Right lobe of liver (tissue), 6 donors: ENCODE results near the gene NPIPB8. TPM values are rescaled to one million over a fixed set of nuclear protein-coding genes. Genes with fewer than 3 reads are reported as not detected.
A peak's percentile ranks its signal among the peaks of the same experiment; 100 is the strongest.
"Not testable (repeated sequence)": the region's sequence is repeated elsewhere in the genome, so short reads cannot be mapped to it uniquely, and the experiment has no call there.

Experiments used
- ATAC-seq, 4 donors: fragments of 200-7000 bp; cut with Tn5 transposase; one replicate each; pipeline ENCODE4 v1.9.1; 2020; ENCODE audit warnings: mild to moderate bottlenecking in 4 of 4, moderate library complexity in 4 of 4
- DNase-seq, 3 donors: peaks; one replicate each; pipeline ENCODE4 v3.0.0-alpha.2; 2020
- H3K27ac ChIP-seq, 3 donors: fragments of 200-600 bp; one replicate each; pipeline ENCODE4 v1.8.0; 2022
- H3K27me3 ChIP-seq, 2 donors: fragments of 200-600 bp; one replicate each; pipeline ENCODE4 v1.8.0; 2022
- H3K36me3 ChIP-seq, 4 donors: fragments of 200-600 bp; sonication (generic) in 1 of 4; one replicate each; pipeline versions ENCODE4 v1.5.1 to v1.8.0; 2017 to 2022; ENCODE audit warnings: control low read depth in 1 of 4
- H3K4me1 ChIP-seq, 4 donors: fragments of 200-600 bp; sonication (generic) in 1 of 4; one replicate each; pipeline versions ENCODE4 v1.5.1 to v1.8.0; 2017 to 2022; ENCODE audit warnings: control low read depth in 1 of 4
- H3K4me3 ChIP-seq, 3 donors: fragments of 200-600 bp; one replicate each; pipeline ENCODE4 v1.8.0; 2022
- H3K9me3 ChIP-seq, 4 donors: fragments of 200-600 bp; sonication (generic) in 1 of 4; one replicate each; pipeline versions ENCODE4 v1.5.1 to v1.8.0; 2017 to 2022; ENCODE audit warnings: control low read depth in 1 of 4
- CTCF ChIP-seq, 4 donors: fragments of 200-600 bp in 3 of 4; fragments of 450-650 bp in 1 of 4; IDR thresholded peaks; one replicate each; pipeline versions ENCODE4 v1.5.1 to v1.8.0; 2016 to 2022; ENCODE audit warnings: antibody characterized with exemption in 4 of 4, mild to moderate bottlenecking in 2 of 4
- POLR2A ChIP-seq: fragments of 450-650 bp; IDR thresholded peaks from one replicate; pipeline ENCODE4 v1.6.1; 2017; ENCODE audit warnings: antibody characterized with exemption, mild to moderate bottlenecking
- WGBS: methylation state at CpG from one replicate; pipeline ENCODE4 v1.1.6; 2018; ENCODE audit warnings: low coverage, low lambda C conversion rate; ENCODE audit not compliant: insufficient coverage; ENCODE audit errors: missing lambda C conversion rate; 5-methylcytosine and 5-hydroxymethylcytosine counted together
- intact Hi-C, 2 donors: fragments of 100-400 bp; cut with DNase I; formaldehyde crosslinking; loops; one replicate each; pipeline versions ENCODE4 v1.11.2 to v1.14.1; 2022
- total RNA-seq, 6 experiments: library from RNA; depleted of rRNA in 2 of 6; stranded (reverse); fragments of >200 nt in 2 of 6; fragmentation: NEBNext Ultra II Directional in 3 of 6; extraction: Animal tissue kit (Norgen Biotek cat#: 25700) in 3 of 6; gene quantifications; one replicate each; pipeline versions ENCODE4 v1.1.0 to v1.2.4, GENCODE V29; 2016 to 2023
- donor health status: DM: no; HTN: yes; CAD: no.
- donor health status: DM: no; HTN: no; CAD: no.
- donor health status: DM: no; HTN: no; CAD: no.
- donor health status: DM: no; HTN: yes; CAD: no.
- donor health status: DM: no; HTN: yes; CAD: no.

Gene NPIPB8
- total RNA-seq, 6 experiments from 2014 or later, result 0.89 to 2.1 (median 0.93) TPM; not detected in 3

GRCh38 chr16:28607116-28607623 lies 30.7 kb upstream of the NPIPB8 start:
- no peak for ATAC-seq
- DNase-seq, result peak in 1 of 3 donors; percentile 24
- H3K36me3 ChIP-seq, result peaks cover 0 to 21% (median 11%) of the 10 kb centered on the region in 4 donors
- WGBS, result 93% methylated on average over 9 of the region's 9 CpGs
- intact Hi-C loops, result no loop called here
- H3K27ac ChIP-seq, result no peak overlapping the region
- H3K9me3 ChIP-seq, result no peaks in the 10 kb centered on the region
- no peak overlapping the region for H3K4me3 ChIP-seq
- TF ChIP-seq CTCF (IDR thresholded peaks at IDR 0.05) (no peak), POLR2A (no peak)
- no peaks in the 10 kb centered on the region for H3K27me3 ChIP-seq
- peaks cover 0 to 36% (median 7%) of the 10 kb centered on the region in 4 donors for H3K4me1 ChIP-seq

GRCh38 chr16:28607681-28608495 lies 30.0 kb upstream of the NPIPB8 start:
- H3K4me3 ChIP-seq, intact Hi-C loops, ATAC-seq, H3K27me3 ChIP-seq, H3K27ac ChIP-seq, H3K9me3 ChIP-seq: not testable (repeated sequence)
- peaks cover 0 to 21% (median 11%) of the 10 kb centered on the region in 4 donors for H3K36me3 ChIP-seq
- H3K4me1 ChIP-seq, result peaks cover 0 to 36% (median 7%) of the 10 kb centered on the region in 4 donors
- DNase-seq, result peak in 1 of 3 donors; percentile 41
- 91% methylated on average over 8 of the region's 10 CpGs for WGBS

- Histone ChIP-seq H3K4me1 (peaks cover 0 to 36% (median 7%) of the 10 kb centered on the region in 4 donors), H3K4me3 (peak overlapping the region in 2 of 3 donors; percentile 62 to 73), H3K36me3 (peaks cover 0 to 21% (median 11%) of the 10 kb centered on the region in 4 donors)
- DNase-seq, H3K27ac ChIP-seq, H3K27me3 ChIP-seq, ATAC-seq, intact Hi-C loops, H3K9me3 ChIP-seq: not testable (repeated sequence)
- 95% methylated on average over 6 of the region's 7 CpGs for WGBS
Measured at GRCh38 chr16:28608496-28608808, 29.4 kb upstream of the NPIPB8 start.

GRCh38 chr16:28608867-28609596 lies 28.8 kb upstream of the NPIPB8 start:
- H3K36me3 ChIP-seq, result peaks cover 0 to 21% (median 11%) of the 10 kb centered on the region in 4 donors
- peak in 1 of 3 donors; percentile 60 for DNase-seq
- ATAC-seq, result peak; percentile 4 to 25 (median 9)
- H3K27ac ChIP-seq, result peak overlapping the region; percentile 59 to 83 (median 61)
- WGBS, result 23% methylated on average over 11 of the region's 11 CpGs
- H3K9me3 ChIP-seq, intact Hi-C loops, H3K27me3 ChIP-seq: not testable (repeated sequence)
- H3K4me3 ChIP-seq, result peak overlapping the region; percentile 48 to 73 (median 62)
- peaks cover 0 to 36% (median 7%) of the 10 kb centered on the region in 4 donors for H3K4me1 ChIP-seq

- TF ChIP-seq CTCF (IDR thresholded peaks at IDR 0.05), result no peak
- peak; percentile 66 for TF ChIP-seq POLR2A
- Histone ChIP-seq H3K9me3 (no peaks in the 10 kb centered on the region), H3K4me3 (peak within 1 kb of the TSS; percentile 48 to 73 (median 62)), H3K4me1 (peaks cover 0 to 36% (median 7%) of the 10 kb centered on the region in 4 donors), H3K27ac (peak within 1 kb of the TSS; percentile 59 to 83 (median 61)), H3K27me3 (no peaks in the 10 kb centered on the region), H3K36me3 (peaks cover 0 to 17% (median 9%) of the 10 kb centered on the region in 4 donors)
- ATAC-seq (peak; percentile 82 to 86 (median 84)), DNase-seq (peak; percentile 91 to 97 (median 96))
- intact Hi-C loops, result no loop called here
- 18% methylated on average over 11 of the region's 11 CpGs for WGBS
Measured at GRCh38 chr16:28609631-28610594, 28.0 kb upstream of the NPIPB8 start, which contains the start of gene SULT1A1. Gene SULT1A1, minus strand, starts transcription at chr16:28610044. Its CDS starts 1,189 bp downstream, at chr16:28608855.
